ENCODE data around the gene TMEM61.
"Not testable (repeated sequence)": the region's sequence is repeated elsewhere in the genome, so short reads cannot be mapped to it uniquely, and the experiment has no call there.

The TMEM61 gene

DNA sequence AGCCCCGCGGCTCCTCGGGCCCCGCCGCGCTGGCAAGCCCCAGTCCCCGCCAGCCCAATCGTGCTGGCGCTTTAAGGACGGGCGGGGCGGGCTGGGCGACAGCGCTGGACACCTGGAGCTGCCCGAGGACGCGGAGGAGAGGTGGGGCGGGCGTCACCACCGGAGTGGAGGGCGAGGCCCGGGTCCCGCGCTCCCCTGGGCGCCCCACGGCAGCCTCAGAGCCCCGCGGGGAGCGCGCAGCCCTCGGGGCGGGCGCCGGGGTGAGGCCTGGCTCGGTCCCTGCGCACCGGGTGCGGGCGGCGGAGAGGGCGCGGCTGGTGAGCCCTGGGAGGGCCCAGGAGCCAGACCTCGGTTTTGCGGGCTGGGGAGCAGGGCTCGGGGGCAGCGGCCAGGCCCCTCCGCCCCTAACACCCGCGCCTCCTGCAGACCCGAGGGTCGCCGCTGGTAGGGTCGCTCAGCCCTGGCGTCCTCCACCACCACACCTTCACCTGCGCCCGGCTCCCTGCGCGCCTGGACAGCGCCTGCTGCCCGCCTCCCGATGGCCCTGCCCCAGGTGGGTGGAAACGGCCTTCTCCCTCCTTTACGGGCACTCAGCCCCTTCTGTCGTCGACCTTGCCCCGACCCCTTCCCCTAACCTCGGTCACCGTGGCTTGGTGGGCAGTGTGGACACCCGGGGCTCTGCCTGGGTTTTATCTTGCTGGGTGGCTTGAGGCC is at the start of gene TMEM61:
Gene TMEM61, plus strand, starts transcription at position 101 of the 714 bp plus-strand sequence. Its CDS starts 438 bp downstream, at position 539.
- H2AFZ ChIP-seq (ENCODE audit: low read length) = no peak within 1 kb of the TSS
- H3K9me3 ChIP-seq (ENCODE audit: insufficient read depth, low read depth, low read length) = no peaks in the 10 kb centered on the region
- no peaks in the 10 kb centered on the region for H3K36me3 ChIP-seq (ENCODE audit: insufficient read depth, low read length)
- H3K4me1 ChIP-seq (ENCODE audit: insufficient read depth, low read length, poor library complexity, severe bottlenecking) = no peaks in the 10 kb centered on the region
- H4K20me1 ChIP-seq (ENCODE audit: insufficient read depth, low read length, poor library complexity, severe bottlenecking) = no peaks in the 10 kb centered on the region
- no peaks in the 10 kb centered on the region for H3K27me3 ChIP-seq (ENCODE audit: insufficient read depth, low read length, poor library complexity, severe bottlenecking)
- H3K9me2 ChIP-seq (replicated peaks; ENCODE audit: low read depth, low read length) = no peaks in the 10 kb centered on the region
- no peaks in the 10 kb centered on the region for H3K79me2 ChIP-seq (ENCODE audit: insufficient read depth, low read length)
- H3K9ac ChIP-seq (ENCODE audit: low read depth, low read length, poor library complexity, severe bottlenecking) = no peak within 1 kb of the TSS
- H3F3A ChIP-seq (ENCODE audit: low read depth) = no peaks in the 10 kb centered on the region
- TF ChIP-seq EZH2phosphoT487 (IDR thresholded peaks at IDR 0.05; ENCODE audit: borderline replicate concordance) = no peak
- H3K4me3 ChIP-seq (ENCODE audit: low read length, poor library complexity, severe bottlenecking) = no peak within 1 kb of the TSS
- H3K4me2 ChIP-seq (ENCODE audit: low read depth, low read length, poor library complexity, severe bottlenecking) = no peak within 1 kb of the TSS

DNA sequence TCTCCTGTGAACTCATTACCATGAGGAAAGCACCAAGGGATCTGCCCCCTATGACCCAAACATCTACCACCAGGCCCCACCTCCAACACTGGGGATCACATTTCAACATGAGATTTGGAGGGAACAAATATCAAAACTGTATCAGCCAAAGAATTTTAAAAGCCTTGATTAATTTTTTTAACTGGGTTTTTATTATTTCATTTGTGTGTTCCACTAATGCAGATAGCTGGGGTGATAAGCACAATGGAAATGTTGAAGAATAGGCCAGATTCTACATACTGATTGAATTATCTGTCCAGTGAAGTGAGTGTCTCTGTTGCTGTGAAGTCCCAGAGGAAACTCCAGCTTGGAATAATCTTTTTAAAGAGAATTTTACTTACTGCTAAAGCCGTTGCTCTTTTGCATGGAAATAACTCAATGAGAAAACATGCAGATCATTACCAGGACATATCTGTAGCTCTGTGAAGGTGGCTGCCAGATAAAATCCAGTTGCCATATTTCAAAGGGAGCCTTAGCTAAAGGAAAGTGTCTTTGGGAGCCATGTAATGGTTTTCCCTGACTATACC is 49.1 kb upstream of the TMEM61 start:
- H3K27me3 ChIP-seq (ENCODE audit: insufficient read depth, low read length, poor library complexity, severe bottlenecking) = no peaks in the 10 kb centered on the region
- H4K20me1 ChIP-seq (ENCODE audit: insufficient read depth, low read length, poor library complexity, severe bottlenecking) = no peaks in the 10 kb centered on the region
- no peak overlapping the region for H3K4me3 ChIP-seq (ENCODE audit: low read length, poor library complexity, severe bottlenecking)
- no peaks in the 10 kb centered on the region for H3K4me1 ChIP-seq (ENCODE audit: insufficient read depth, low read length, poor library complexity, severe bottlenecking)
- H3K36me3 ChIP-seq (ENCODE audit: insufficient read depth, low read length) = no peaks in the 10 kb centered on the region
- no peaks in the 10 kb centered on the region for H3K9me3 ChIP-seq (ENCODE audit: insufficient read depth, low read depth, low read length)
- no peak overlapping the region for H2AFZ ChIP-seq (ENCODE audit: low read length)
- H3K9me2 ChIP-seq (replicated peaks; ENCODE audit: low read depth, low read length) = no peaks in the 10 kb centered on the region
- no peak overlapping the region for H3K4me2 ChIP-seq (ENCODE audit: low read depth, low read length, poor library complexity, severe bottlenecking)
- no peak overlapping the region for H3K9ac ChIP-seq (ENCODE audit: low read depth, low read length, poor library complexity, severe bottlenecking)
- no peaks in the 10 kb centered on the region for H3K79me2 ChIP-seq (ENCODE audit: insufficient read depth, low read length)
- TF ChIP-seq EZH2phosphoT487 (IDR thresholded peaks at IDR 0.05; ENCODE audit: borderline replicate concordance) = no peak
- TF ChIP-seq, protein P1, sequence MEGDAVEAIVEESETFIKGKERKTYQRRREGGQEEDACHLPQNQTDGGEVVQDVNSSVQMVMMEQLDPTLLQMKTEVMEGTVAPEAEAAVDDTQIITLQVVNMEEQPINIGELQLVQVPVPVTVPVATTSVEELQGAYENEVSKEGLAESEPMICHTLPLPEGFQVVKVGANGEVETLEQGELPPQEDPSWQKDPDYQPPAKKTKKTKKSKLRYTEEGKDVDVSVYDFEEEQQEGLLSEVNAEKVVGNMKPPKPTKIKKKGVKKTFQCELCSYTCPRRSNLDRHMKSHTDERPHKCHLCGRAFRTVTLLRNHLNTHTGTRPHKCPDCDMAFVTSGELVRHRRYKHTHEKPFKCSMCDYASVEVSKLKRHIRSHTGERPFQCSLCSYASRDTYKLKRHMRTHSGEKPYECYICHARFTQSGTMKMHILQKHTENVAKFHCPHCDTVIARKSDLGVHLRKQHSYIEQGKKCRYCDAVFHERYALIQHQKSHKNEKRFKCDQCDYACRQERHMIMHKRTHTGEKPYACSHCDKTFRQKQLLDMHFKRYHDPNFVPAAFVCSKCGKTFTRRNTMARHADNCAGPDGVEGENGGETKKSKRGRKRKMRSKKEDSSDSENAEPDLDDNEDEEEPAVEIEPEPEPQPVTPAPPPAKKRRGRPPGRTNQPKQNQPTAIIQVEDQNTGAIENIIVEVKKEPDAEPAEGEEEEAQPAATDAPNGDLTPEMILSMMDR (conservative IDR thresholded peaks at IDR 0.05; ENCODE audit: low read length) = no peak
- H3F3A ChIP-seq (ENCODE audit: low read depth) = no peaks in the 10 kb centered on the region

DNA sequence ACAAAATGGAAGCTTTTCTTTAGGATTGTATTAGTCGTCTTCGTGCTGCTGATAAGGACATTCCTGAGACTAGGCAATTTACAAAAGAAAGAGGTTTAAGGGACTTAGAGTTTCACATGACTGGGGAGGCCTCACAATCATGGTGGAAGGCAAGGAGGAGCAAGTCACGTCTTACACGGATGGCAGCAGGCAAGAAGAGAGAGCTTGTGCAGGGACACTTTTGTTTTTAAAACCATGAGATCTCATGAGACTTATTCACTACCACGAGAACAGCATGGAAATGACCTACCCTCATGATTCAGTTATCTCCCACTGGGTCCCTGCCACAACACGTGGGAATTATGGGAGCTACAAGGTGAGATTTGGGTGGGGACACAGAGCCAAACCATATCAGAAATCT is 46.3 kb upstream of the TMEM61 start:
- peaks cover 10% of the 10 kb centered on the region for H3K4me1 ChIP-seq (ENCODE audit: insufficient read depth, low read length, poor library complexity, severe bottlenecking)
- H3K9ac ChIP-seq (ENCODE audit: low read depth, low read length, poor library complexity, severe bottlenecking); H3K27me3 ChIP-seq (ENCODE audit: insufficient read depth, low read length, poor library complexity, severe bottlenecking); H3K79me2 ChIP-seq (ENCODE audit: insufficient read depth, low read length); H3K4me2 ChIP-seq (ENCODE audit: low read depth, low read length, poor library complexity, severe bottlenecking); H3K36me3 ChIP-seq (ENCODE audit: insufficient read depth, low read length); H3F3A ChIP-seq (ENCODE audit: low read depth); H4K20me1 ChIP-seq (ENCODE audit: insufficient read depth, low read length, poor library complexity, severe bottlenecking); H3K4me3 ChIP-seq (ENCODE audit: low read length, poor library complexity, severe bottlenecking); H2AFZ ChIP-seq (ENCODE audit: low read length); H3K9me2 ChIP-seq (replicated peaks; ENCODE audit: low read depth, low read length); H3K9me3 ChIP-seq (ENCODE audit: insufficient read depth, low read depth, low read length): not testable (repeated sequence)

DNA sequence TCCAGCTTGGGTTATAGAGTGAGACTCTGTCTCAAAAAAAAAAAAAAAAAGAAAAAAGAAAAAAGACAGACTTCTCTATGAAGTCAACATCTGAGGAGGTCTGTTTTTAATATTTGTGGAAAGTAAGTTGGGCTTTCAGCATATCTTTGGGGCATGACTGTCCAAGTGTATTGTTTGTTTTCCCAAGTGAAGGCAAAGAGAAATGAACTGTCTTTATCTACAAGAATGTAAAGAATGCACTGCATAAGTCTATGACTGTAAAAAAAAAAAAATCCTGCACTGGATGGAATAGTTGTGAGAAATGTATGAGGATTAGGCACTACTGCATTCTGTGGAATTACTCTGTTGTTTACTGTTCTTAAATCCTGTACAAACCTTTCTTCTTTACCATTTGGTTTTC is 45.6 kb upstream of the TMEM61 start:
- H3K4me2 ChIP-seq (ENCODE audit: low read depth, low read length, poor library complexity, severe bottlenecking) = no peak overlapping the region
- no peak for TF ChIP-seq EZH2phosphoT487 (IDR thresholded peaks at IDR 0.05; ENCODE audit: borderline replicate concordance)
- TF ChIP-seq, protein P1 (conservative IDR thresholded peaks at IDR 0.05; ENCODE audit: low read length) = no peak
- H3K4me1 ChIP-seq (ENCODE audit: insufficient read depth, low read length, poor library complexity, severe bottlenecking) = peaks cover 18% of the 10 kb centered on the region
- no peaks in the 10 kb centered on the region for H3K9me2 ChIP-seq (replicated peaks; ENCODE audit: low read depth, low read length)
- H3K27me3 ChIP-seq (ENCODE audit: insufficient read depth, low read length, poor library complexity, severe bottlenecking) = no peaks in the 10 kb centered on the region
- H2AFZ ChIP-seq (ENCODE audit: low read length) = no peak overlapping the region
- no peaks in the 10 kb centered on the region for H3K79me2 ChIP-seq (ENCODE audit: insufficient read depth, low read length)
- H3K36me3 ChIP-seq (ENCODE audit: insufficient read depth, low read length) = no peaks in the 10 kb centered on the region
- H3K9me3 ChIP-seq (ENCODE audit: insufficient read depth, low read depth, low read length) = no peaks in the 10 kb centered on the region
- H3F3A ChIP-seq (ENCODE audit: low read depth) = no peaks in the 10 kb centered on the region
- no peaks in the 10 kb centered on the region for H4K20me1 ChIP-seq (ENCODE audit: insufficient read depth, low read length, poor library complexity, severe bottlenecking)
- H3K9ac ChIP-seq (ENCODE audit: low read depth, low read length, poor library complexity, severe bottlenecking) = no peak overlapping the region
- H3K4me3 ChIP-seq (ENCODE audit: low read length, poor library complexity, severe bottlenecking) = no peak overlapping the region
